Left kidney (tissue), 2 donors: ENCODE data around the gene HCRT. TPM values are rescaled to one million over a fixed set of nuclear protein-coding genes. Genes with fewer than 3 reads are reported as not detected.

Experiments used
- DNase-seq: peaks from one replicate; pipeline ENCODE4 v3.0.0-alpha.2; 2013
- polyA plus RNA-seq: library from polyadenylated mRNA; unstranded; fragments of 120-200 nt; gene quantifications from one replicate; pipeline ENCODE4 v1.2.1, GENCODE V29; 2013; ENCODE audit not compliant: insufficient read length

HCRT gene
- polyA plus RNA-seq, 1 donor, result not detected

DNA sequence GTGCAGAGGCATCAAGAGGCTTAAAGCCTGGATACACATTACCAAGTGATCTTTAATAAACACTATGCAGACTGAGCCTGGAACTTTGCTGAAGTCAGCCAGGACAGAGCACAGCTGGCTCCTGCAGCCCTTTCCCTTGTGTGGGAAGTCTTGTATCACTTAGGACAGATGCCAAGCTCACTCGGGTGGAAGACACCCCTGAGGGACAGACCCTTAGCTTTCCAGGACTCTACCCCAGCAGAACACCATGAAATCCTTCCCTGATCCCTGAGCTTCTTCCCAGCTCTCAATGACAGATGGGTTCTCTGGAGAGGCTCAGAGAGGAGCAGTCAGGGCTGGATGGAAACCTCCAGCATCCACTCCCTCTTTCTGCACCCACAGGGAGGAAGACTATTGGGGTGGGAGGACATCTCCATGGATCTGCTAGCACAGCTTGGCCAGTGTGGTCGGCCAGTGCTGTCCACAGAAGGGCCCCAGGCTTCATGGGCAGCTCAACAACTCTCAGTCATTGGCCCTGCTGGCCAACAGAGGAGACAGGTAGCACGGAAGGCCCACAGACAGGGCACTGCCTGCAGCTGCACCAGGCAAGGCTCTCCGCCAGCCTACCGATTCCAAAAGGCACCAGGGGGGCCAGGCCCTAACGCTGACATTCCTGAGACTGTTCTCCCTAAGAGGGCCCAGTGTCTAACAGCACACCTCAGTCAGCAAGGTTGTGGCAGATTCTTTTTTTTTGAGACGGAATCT lies 46.3 kb downstream of the HCRT start:
- DNase-seq, result no peak

DNA sequence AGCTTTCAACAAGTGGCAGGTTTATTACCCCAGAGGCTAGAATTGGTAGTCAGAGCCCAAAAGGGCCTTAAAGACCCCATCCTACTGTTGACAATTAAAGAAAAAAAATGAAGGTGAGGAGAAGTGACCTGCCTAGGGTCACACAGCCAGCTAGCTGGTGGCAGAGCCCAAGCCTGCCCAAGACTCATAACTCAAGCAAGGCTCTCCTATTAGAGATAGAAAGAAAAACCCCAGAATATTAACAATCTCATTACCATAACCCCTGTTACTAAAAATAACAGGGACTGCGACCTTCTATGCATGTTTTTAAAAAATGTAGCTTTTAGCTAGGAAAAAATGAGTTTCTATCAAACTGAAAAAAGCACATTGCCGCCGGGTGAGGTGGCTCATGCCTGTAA lies 48.6 kb downstream of the HCRT start:
- no peak for DNase-seq

- DNase-seq, result no peak
Measured at GRCh38 chr17:42135664-42136653, 49.3 kb downstream of the HCRT start.

- no peak for DNase-seq
Measured at GRCh38 chr17:42135151-42135550, 50.1 kb downstream of the HCRT start.

Other genes starting within 250 kb of the HCRT start
- 62.5 TPM for gene CNP, start 218.7 kb downstream of the HCRT start, polyA plus RNA-seq
- 178 TPM for gene DNAJC7, start 168.0 kb downstream of the HCRT start, polyA plus RNA-seq
- 49.4 TPM for gene NKIRAS2, start 165.4 kb downstream of the HCRT start, polyA plus RNA-seq
- 4.7 TPM for gene C17orf113, start 134.9 kb downstream of the HCRT start, polyA plus RNA-seq
- gene ZNF385C, start 87.0 kb downstream of the HCRT start, polyA plus RNA-seq, result 9.6 TPM
- 6.8 TPM for gene DHX58, start 72.7 kb downstream of the HCRT start, polyA plus RNA-seq
- 70.7 TPM for gene KAT2A, start 64.1 kb downstream of the HCRT start, polyA plus RNA-seq
- gene HSPB9, start 62.6 kb downstream of the HCRT start, polyA plus RNA-seq, result 0.17 TPM
- 111 TPM for gene RAB5C, start 30.5 kb downstream of the HCRT start, polyA plus RNA-seq
- not detected for gene KCNH4, start 4.3 kb downstream of the HCRT start, polyA plus RNA-seq
- 14.6 TPM for gene GHDC, start 9.0 kb upstream of the HCRT start, polyA plus RNA-seq
- 54.4 TPM for gene STAT5B, start 90.9 kb upstream of the HCRT start, polyA plus RNA-seq
- 5.0 TPM for gene STAT5A, start 103.0 kb upstream of the HCRT start, polyA plus RNA-seq
- 65.2 TPM for gene STAT3, start 203.0 kb upstream of the HCRT start, polyA plus RNA-seq
- 47.4 TPM for gene CAVIN1, start 237.8 kb upstream of the HCRT start, polyA plus RNA-seq